Fibroblast of villous mesenchyme (primary cell): Measurements from ENCODE around the gene C19orf12. TPM values are rescaled to one million over a fixed set of nuclear protein-coding genes. Genes with fewer than 3 reads are reported as not detected.

Experiments
- DNase-seq: peaks from one replicate; pipeline ENCODE4 v3.0.0-alpha.2; 2010; ENCODE audit warnings: low read depth
- H3K4me3 ChIP-seq: 2 replicates; pipeline ENCODE4 v1.5.1; 2011; ENCODE audit warnings: low read depth, mild to moderate bottlenecking, low read length
- total RNA-seq: library from RNA; depleted of rRNA; stranded (reverse); fragments of >200 nt; gene quantifications from 2 replicates; pipeline ENCODE4 v1.2.3, GENCODE V29; 2012
- TF ChIP-seq, protein P1 (sequence below): IDR thresholded peaks from 2 replicates; pipeline ENCODE4 v1.5.1; 2012; ENCODE audit warnings: low read depth, mild to moderate bottlenecking, low read length; ENCODE audit not compliant: insufficient read depth

C19orf12 gene
- total RNA-seq, 1 donor: 38.4 TPM

DNA sequence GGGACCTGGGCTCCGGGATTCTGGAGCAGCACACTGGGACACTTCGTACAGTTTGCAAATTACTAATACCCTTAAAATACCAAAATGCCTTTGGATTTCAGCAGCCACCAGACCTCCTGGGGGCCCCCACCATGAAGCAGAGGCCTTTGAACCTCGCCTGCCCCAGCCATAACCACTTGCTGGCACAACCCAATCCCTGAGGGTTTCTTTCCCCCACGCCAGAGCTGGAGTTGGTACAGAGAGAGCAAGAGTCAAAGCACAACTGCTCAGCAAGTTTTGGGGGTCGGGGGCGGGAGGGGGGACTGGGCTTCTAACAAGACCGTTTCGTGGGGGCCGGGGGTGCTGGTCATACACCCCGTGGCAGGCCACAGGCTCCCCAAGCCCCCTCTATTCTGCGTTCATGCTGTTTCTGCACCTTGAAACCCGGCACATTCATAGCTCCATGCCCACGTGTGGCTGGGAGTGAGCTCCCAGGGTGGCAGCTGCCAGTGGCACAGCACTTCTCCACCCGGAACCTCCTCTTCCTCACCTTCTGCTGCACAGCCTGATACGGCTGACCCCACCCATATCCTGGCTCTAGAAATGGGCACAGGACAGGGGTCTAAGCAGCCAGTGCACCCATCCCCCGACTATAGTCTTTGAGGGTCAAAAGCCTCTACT is 32.7 kb downstream of the C19orf12 start:
- no peak for DNase-seq
- H3K4me3 ChIP-seq: no peak overlapping the region
- TF ChIP-seq, protein P1, sequence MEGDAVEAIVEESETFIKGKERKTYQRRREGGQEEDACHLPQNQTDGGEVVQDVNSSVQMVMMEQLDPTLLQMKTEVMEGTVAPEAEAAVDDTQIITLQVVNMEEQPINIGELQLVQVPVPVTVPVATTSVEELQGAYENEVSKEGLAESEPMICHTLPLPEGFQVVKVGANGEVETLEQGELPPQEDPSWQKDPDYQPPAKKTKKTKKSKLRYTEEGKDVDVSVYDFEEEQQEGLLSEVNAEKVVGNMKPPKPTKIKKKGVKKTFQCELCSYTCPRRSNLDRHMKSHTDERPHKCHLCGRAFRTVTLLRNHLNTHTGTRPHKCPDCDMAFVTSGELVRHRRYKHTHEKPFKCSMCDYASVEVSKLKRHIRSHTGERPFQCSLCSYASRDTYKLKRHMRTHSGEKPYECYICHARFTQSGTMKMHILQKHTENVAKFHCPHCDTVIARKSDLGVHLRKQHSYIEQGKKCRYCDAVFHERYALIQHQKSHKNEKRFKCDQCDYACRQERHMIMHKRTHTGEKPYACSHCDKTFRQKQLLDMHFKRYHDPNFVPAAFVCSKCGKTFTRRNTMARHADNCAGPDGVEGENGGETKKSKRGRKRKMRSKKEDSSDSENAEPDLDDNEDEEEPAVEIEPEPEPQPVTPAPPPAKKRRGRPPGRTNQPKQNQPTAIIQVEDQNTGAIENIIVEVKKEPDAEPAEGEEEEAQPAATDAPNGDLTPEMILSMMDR: no peak

DNA sequence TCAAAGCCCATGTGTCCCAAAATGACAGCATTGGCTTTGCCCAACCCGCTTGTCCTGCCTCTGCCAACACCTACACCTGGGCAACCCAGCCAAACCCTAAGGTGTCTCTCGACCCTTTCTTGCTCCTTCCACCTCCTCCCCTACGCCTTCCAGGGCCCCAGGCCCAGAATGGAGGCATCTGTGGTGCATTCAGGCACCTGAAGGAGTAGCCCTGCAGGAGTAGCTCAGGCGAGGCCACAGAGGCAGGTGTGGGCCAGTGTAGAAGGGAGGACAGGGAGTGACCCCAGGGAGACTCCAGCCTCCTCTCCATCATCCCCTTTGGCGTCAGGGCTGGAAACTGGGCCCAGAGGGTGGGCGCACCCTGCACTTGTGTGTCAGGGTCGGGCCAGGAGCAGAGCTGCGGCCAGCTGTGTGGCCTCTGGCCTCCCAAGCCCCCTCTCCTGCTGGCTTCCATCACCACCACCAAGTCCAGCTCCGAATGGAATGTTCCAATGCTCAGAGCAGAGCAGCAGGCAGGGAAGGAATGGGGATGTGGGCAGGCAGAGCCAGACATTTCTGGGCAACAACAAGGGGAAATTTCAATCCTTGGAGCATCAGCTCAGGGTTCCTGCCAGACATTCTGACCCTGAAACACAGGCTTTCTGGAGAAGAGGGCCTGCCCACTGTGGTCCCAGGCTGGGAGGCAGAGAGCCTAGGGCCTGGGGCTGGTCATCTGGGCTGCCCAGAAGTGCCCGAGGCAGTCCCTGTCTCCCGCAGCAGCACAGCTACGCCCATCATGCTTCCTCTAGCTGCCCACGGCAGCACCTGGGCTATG is 33.4 kb downstream of the C19orf12 start:
- TF ChIP-seq, protein P1: no peak
- no peak for DNase-seq
- no peak overlapping the region for H3K4me3 ChIP-seq

DNA sequence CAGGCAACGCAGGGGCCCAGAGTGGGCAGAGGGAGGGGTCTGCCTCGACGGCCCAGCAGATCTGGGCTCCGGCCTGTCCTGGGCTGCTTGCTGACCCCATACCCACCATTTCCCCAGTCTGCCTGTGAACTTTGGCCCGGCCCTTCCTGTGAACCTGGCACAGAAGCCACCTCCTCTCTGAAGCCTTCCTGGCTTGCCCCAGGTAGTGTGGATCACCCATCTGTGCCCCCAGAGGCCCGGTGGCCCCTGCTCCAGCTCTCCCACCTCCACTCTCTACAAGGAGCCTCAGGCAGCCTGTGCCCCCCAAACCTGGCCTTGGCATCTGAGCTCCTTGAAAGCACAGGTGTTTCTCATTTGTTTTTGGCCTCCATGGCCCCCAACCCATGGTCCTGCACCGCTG is 34.1 kb downstream of the C19orf12 start:
- TF ChIP-seq, protein P1: no peak

DNA sequence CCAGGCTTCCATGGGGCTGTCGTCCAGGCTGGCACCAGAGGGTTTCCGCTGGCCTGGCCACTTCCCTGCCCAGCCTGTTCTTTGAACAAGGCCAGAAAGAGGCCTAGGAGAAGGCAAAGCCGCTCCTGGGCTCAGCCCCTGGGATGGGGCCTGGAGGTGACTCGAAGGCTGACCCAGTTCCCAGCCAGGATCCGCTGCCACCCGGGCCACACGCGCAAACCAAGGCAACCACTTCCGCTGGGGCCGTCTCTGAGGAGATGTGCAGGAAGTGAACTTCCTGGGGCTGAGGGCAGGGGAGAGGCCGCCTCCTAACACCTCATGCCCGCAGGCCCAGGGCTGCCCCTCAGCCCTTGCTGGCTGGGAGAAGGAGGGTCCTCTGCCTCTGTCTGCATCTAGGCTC is 34.6 kb downstream of the C19orf12 start:
- no peak for DNase-seq

More for the DNA sequence above, 34.1 kb downstream of the C19orf12 start:
- no peak for DNase-seq
- no peak overlapping the region for H3K4me3 ChIP-seq

DNA sequence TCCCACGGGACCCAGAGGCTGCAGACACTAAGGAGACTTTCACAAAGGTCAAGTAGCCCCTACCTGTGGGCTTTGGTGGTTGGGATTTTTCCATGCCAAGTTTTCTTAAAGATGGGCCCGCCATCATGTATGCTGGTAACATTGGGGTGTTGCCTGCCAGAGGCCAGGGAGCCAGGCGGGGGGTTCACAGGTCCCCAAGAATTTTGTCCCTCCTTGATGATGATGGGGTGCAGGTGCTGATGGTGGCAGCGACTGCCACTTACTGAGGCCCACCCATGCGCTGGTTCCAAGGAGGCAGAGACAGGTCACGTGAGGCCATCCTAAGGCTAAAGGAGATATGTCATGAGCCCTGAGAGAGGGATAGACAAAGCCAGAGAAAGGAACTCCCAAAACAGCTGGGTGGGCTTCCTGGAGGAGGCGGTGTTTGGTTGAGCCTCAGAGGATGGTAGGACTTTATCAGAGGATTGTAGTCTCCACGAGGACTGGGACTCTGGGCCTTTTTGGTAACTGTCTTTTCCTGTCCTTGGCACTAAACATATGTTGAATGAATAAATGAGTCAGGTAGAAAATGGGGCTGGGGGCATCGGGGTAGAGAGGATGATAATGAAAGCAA is 35.4 kb downstream of the C19orf12 start:
- no peak for DNase-seq
- no peak overlapping the region for H3K4me3 ChIP-seq
- TF ChIP-seq, protein P1: no peak

More for the DNA sequence above, 34.6 kb downstream of the C19orf12 start:
- H3K4me3 ChIP-seq: no peak overlapping the region
- TF ChIP-seq, protein P1: no peak

DNA sequence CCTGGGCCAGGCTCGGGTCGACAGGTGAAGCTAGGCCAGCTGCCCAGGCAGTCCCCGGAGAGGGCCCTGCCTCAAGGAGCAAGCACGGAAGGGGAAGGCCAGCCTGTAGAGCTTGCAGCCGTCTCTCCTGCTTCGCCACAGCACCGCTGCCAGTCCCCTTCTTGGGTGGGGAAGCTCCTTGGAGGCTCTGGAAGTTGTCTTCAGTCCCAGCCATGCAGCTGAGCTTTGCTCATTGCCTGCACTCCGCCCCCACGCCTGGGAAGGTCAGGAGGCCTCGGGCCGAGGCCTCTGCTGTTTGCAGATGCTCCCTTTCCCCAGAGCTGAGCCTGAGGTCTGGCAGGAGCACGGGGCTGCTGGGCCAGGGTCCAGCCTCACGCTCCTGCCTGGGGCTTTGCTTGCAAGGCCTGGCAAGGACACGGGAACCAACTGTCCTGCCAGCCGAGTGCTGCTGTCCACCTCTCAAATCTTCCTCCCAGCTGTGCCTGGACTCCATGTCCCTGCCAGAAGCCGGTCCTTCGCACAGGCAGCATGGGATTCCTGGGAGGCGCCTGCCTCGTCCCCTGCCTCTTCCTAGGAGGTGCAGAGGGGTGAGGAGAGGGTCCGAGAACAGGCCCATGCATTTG is 36.5 kb downstream of the C19orf12 start:
- TF ChIP-seq, protein P1: no peak
- peak; percentile 38 for DNase-seq
- H3K4me3 ChIP-seq: no peak overlapping the region
